ENCODE measurements around the gene CTIF. TPM values are rescaled to one million over a fixed set of nuclear protein-coding genes. Genes with fewer than 3 reads are reported as not detected.

The CTIF gene
- total and polyA plus RNA-seq, 2 experiments from 2014 or later: 8.6 to 14.4 TPM

GRCh38 chr18:48880931-48881330 lies 342.1 kb downstream of the CTIF start:
- no peaks in the 10 kb centered on the region; the same call in 2 of the 3 replicates for H3K36me3 Mint-ChIP-seq (ENCODE audit: low read depth)
- TF ChIP-seq NANOG (IDR thresholded peaks at IDR 0.05; ENCODE audit: borderline replicate concordance) (no peak), CTCF (conservative IDR thresholded peaks at IDR 0.05; ENCODE audit: low read depth in 2 of 2) (no peak), ZNF462 (CRISPR knock-in tag; IDR thresholded peaks at IDR 0.05) (no peak), STAT1 (IDR thresholded peaks at IDR 0.05; ENCODE audit: unreplicated experiment) (no peak), POLR2AphosphoS5 (IDR thresholded peaks at IDR 0.05; ENCODE audit: low read depth) (no peak), ETS1 (IDR thresholded peaks at IDR 0.05) (no peak), CREB1 (CRISPR knock-in tag; IDR thresholded peaks at IDR 0.05; ENCODE audit: low read depth) (no peak)
- H3K4me1 ChIP-seq (ENCODE audit: insufficient read depth): peaks cover 5% of the 10 kb centered on the region
- no peaks in the 10 kb centered on the region; the same call in 1 of the 2 replicates for H3K36me3 ChIP-seq (ENCODE audit: insufficient read depth)
- no peaks in the 10 kb centered on the region for H3F3A ChIP-seq (replicated peaks; ENCODE audit: low read depth)
- H3K4me2 ChIP-seq: no peak overlapping the region
- no peak overlapping the region for H3K27ac ChIP-seq (ENCODE audit: low read depth)
- no peak overlapping the region for H3K27ac Mint-ChIP-seq
- no peak overlapping the region for H3K4me3 ChIP-seq
- H3K27me3 ChIP-seq (ENCODE audit: insufficient read depth): no peaks in the 10 kb centered on the region
- no peak for DNase-seq (ENCODE audit: low spot score)
- H4K20me1 ChIP-seq (replicated peaks; ENCODE audit: insufficient read depth): no peaks in the 10 kb centered on the region
- peaks cover 2% of the 10 kb centered on the region for H3K9me3 Mint-ChIP-seq
- H3K4me1 Mint-ChIP-seq: peaks cover 18% of the 10 kb centered on the region
- no peak for ATAC-seq
- H3K27me3 Mint-ChIP-seq (ENCODE audit: insufficient read depth, low read depth, poor library complexity): peaks cover 17% of the 10 kb centered on the region
- no peak overlapping the region for H2AFZ ChIP-seq
- no peak overlapping the region for H3K4me3 Mint-ChIP-seq
- H3K9me2 ChIP-seq (ENCODE audit: insufficient read depth): peaks cover 6% of the 10 kb centered on the region; the same call in 1 of the 2 replicates
- H3K79me2 ChIP-seq (replicated peaks; ENCODE audit: insufficient read depth): no peaks in the 10 kb centered on the region
